ENCODE data around the gene MUSTN1. TPM values are rescaled to one million over a fixed set of nuclear protein-coding genes. Genes with fewer than 3 reads are reported as not detected.

Gene MUSTN1
- polyA plus RNA-seq (2013, experiment 1 of 2; ENCODE audit: insufficient read length) = 0.54 TPM
- 0.60 TPM for polyA plus RNA-seq (2013, experiment 2 of 2; ENCODE audit: insufficient read length)

GRCh38 chr3:52834871-52835501 lies at the start of gene MUSTN1:
Gene MUSTN1, minus strand, starts transcription at chr3:52835019. Its CDS starts 71 bp downstream, at chr3:52834948.
- peak; percentile 21 for DNase-seq

GRCh38 chr3:52882377-52882776 lies 47.6 kb upstream of the MUSTN1 start:
- no peak for DNase-seq

GRCh38 chr3:52881871-52882270 lies 47.1 kb upstream of the MUSTN1 start:
- no peak for DNase-seq

- no peak for DNase-seq
Observed at GRCh38 chr3:52880474-52880873, 45.7 kb upstream of the MUSTN1 start.

GRCh38 chr3:52880047-52880446 lies 45.2 kb upstream of the MUSTN1 start:
- DNase-seq = no peak

GRCh38 chr3:52879581-52879980 lies 44.8 kb upstream of the MUSTN1 start:
- DNase-seq = no peak

- DNase-seq = no peak
Observed at GRCh38 chr3:52879090-52879489, 44.3 kb upstream of the MUSTN1 start.

- no peak for DNase-seq
Observed at GRCh38 chr3:52877085-52877484, 42.3 kb upstream of the MUSTN1 start.

GRCh38 chr3:52874864-52875587 lies 40.2 kb upstream of the MUSTN1 start:
- DNase-seq = no peak

- DNase-seq = no peak
Observed at GRCh38 chr3:52874160-52874701, 39.4 kb upstream of the MUSTN1 start.

- DNase-seq = peak; percentile 28
Observed at GRCh38 chr3:52873433-52874159, 38.8 kb upstream of the MUSTN1 start.

- peak; percentile 46 for DNase-seq
Observed at GRCh38 chr3:52872245-52872644, 37.4 kb upstream of the MUSTN1 start.

- no peak for DNase-seq
Observed at GRCh38 chr3:52871761-52872160, 36.9 kb upstream of the MUSTN1 start.

GRCh38 chr3:52870471-52870870 lies 35.7 kb upstream of the MUSTN1 start:
- no peak for DNase-seq

GRCh38 chr3:52866427-52866826 lies 31.6 kb upstream of the MUSTN1 start:
- no peak for DNase-seq

GRCh38 chr3:52865994-52866393 lies 31.2 kb upstream of the MUSTN1 start:
- no peak for DNase-seq

- DNase-seq = no peak
Observed at GRCh38 chr3:52860424-52860768, 25.6 kb upstream of the MUSTN1 start.

GRCh38 chr3:52859686-52860423 lies 25.0 kb upstream of the MUSTN1 start:
- no peak for DNase-seq

- no peak for DNase-seq
Observed at GRCh38 chr3:52857864-52858263, 23.0 kb upstream of the MUSTN1 start.

GRCh38 chr3:52857133-52857532 lies 22.3 kb upstream of the MUSTN1 start:
- DNase-seq = no peak

GRCh38 chr3:52856666-52857065 lies 21.8 kb upstream of the MUSTN1 start:
- no peak for DNase-seq

- no peak for DNase-seq
Observed at GRCh38 chr3:52854013-52854412, 19.2 kb upstream of the MUSTN1 start.

GRCh38 chr3:52852419-52852818 lies 17.6 kb upstream of the MUSTN1 start:
- DNase-seq = no peak
